SIG-M5 treated with dmso at 0.1 percent for 504 hours (cell line): ENCODE results near the gene PRDM16.
"Not testable (repeated sequence)": the region's sequence is repeated elsewhere in the genome, so short reads cannot be mapped to it uniquely, and the experiment has no call there.

ENCODE experiments used
- DNase-seq: peaks from one replicate; lab custom pipeline; 2025; ENCODE audit not compliant: unreplicated experiment; lab: John Stamatoyannopoulos, UW

The PRDM16 gene

DNA sequence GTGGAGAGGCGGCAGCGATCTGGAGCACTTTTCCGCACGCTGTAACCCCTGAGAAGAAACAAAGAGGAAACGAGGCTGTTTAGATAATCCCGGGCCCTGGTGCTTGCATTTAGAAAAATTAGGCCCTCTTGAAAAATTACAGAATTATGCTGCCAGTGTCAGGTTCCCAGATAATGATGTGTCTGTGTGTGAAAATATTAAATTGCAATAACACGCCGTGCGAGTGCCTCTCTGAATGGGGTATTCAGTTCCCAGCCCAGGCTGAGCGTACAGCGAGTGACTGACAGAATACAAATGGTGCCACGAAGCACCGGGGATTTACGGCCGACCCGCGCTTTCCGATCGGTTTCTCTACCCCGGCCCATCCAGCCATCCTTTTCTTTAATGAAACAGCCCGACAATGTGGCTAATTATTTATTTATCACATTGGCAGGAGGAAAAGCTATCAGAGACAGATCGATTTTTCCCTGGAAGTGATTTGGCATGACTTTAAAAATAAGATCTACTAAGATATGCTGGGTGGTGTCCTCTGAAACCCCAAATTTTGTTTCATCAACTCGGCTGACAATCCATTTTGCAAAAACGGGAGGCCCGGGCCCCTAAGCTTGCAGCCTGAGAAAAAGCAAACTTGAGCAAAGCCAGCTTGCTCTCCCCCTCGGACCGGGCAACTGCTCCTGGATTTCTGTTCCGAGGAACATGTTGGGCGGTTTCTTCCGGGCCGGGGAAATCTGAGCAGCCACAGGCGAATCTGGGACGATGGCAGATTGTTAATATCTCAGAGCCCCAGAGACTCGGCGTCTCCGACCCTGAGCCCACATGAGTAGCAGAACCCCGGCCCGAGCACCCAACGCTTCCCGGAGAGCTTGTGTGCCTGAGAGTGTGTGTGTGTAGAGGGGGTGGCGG, 11.3 kb downstream of the PRDM16 start:
- no peak for DNase-seq

DNA sequence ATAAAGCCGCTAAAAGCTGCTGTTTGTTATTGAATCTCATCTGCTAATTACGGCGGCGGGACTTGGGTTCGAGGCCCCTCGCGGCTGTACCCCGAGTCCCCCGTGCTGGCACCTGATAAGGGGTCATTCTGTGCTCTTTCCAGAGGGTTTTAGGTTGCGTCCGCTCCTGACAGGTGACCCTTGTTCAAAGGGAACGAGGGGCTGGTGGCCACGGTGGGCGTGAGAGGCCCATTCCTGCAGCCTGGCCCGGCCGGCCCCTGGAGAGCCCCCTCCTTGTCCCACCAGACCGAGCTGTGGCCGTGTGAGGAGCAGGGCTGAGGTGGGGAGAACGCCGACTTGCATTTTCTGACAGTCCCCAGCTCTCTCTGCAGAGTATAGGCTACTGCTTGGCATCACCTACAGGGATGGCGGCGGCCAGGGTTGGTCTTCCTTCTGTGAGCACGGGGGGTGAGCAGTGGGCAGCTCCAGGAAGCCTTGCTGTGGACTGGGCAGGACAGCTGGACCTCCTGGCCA, 12.2 kb downstream of the PRDM16 start:
- DNase-seq, result no peak

DNA sequence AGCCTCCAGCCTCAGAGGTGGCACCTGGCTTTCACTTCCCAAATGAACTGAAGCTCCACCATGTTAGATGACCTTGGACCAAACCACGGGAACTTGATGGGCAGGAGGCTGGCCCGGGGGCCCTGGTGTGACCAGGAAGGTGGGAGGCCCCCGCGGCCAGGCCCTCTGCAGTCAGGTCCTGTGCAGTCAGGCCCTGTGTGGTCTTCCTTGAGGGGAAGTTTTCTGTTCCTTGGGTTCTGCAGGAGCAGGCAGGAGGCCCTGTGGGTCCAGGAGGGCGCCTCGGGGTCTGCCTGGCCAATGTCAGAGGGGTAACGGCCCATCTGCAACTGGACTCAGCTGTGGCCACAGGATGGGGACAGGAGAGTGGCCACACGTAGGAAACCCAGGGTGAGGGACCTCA, 13.0 kb downstream of the PRDM16 start:
- no peak for DNase-seq

DNA sequence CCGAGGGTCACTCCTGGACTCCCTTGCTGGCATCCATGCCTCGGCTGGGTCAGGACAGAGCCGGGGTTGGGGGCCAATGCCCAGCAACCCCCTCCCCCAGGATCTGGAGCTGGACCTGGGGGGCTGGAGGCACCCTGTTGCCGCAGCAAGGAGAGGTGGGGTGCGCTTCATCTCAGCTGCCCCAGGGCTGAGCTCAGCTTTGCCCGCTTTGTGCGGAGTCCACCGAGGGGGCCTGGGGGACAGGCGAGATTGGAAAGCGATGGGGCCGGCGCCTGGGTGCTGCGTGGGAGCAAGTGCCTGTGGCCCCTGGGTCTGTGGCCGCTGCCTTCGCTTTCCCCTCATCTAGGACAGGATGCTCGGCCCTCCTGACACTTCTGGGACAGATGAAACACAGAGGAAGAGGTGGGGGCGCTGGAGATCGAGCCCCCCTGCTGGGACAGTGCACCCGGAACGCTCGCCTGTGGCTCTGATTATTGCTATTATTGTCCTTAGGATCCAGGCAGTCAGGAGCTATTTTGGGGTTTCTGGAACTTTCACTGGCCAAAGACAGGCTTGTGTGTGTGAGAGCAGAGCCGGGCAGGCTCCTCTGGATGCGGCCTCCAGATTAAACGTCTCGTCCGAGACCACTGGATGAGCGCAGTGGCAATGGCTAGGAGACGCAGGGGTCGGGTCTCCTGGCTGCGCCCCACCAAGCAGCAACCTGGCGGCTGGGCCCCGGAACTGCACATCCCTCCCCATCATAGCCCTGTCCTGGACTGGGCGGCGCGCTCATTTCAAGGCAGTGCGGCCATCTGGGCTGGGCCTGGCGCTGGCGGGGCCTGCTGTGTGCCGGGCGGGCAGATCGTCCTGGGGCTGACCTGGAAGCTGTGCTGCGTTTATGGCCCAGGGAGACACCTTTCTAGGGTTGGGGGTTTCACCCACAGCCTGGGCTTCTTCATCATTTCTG, 13.8 kb downstream of the PRDM16 start:
- no peak for DNase-seq

DNA sequence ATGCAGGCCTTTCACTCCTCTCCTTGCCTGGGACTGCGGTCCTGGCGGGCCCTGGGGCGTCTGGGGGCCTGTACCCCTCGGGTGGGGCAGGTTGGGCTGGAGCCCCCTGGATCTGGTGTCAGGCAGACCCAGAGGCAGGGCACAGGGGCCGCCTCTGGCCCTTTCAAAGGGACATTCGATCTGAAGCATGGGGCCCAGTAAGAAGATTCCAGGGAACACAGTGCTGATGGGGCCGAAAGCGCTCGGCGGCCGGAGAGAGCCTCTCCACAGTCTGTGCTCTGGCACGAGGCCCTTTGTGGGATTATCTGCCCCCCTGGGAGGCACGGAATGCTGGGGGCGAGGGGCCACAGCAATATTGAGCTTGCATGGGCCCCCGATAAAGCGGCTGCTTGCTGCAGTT, 15.2 kb downstream of the PRDM16 start:
- no peak for DNase-seq

DNA sequence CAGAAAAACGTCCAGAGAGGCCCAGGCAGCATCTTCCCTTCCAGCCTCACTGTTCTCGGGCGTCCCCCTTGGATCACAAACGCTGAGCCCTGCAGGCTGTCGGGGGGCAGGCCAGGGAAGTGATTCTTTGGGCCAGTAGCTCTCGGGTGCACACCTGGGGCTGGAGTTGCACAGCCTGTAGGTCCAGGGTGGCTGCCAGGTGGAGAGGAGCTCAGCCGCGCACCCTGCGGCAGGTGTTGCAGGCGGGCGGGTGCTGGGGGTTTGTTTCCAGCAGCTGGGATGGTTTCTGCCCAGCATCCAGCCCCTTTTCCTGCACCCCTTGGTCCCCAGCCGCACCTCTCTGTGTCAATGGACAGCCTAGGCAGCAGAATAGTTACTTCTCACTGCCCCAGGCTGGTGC, 15.7 kb downstream of the PRDM16 start:
- no peak for DNase-seq

DNA sequence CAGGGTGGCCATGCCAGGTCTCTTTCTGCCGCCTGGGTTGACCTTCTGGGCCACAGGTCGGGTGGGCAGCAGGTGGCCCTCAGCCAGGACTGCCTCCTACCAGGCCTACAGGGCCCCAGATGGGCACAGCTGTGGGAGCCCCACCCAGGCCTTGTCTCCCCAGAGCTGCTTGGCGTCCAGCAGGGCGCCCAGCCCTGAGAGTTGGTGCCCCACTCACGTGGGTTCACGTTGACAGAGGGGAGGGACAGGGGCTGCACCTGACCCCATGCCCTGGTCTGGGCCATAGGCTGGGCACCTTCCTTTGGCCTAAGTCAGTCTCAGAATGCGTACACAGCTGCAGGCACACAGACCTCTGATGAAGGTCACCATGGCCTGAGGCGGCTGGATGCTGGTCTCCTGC, 16.7 kb downstream of the PRDM16 start:
- no peak for DNase-seq

DNA sequence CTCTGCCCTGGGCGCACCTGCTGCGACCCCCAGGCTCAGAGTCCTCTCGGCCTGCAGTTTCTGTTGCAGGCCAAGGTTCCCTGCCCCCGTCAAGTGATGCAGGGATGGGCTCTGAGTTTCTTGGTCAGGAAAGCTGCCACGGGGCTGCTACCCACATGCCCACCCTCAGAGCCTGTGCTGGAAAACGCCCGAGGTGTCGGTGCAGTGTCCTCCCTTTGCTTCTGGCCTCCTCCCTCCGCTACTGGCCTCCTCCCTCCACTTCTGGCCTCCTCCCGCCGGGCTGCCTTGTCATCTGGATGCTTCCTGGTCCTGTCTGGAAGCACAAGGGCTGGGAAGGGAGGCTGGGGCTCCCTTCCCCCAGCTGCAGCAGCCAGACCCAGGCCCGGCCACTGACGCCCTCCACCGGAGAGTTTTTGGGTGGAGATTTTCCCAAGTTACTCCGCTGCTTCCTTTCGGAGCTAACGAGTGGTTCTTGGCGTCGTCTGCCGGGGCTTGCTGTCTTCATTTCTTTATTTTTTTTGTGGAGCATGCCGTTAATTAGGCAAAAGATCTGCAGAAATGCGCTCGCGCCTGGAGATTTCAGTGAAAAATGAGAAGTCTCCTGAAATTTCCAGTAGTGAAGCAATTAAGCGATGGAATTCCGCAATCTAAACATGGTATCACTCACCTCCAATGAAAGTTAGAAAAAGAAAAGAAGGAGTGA, 17.4 kb downstream of the PRDM16 start:
- DNase-seq, result no peak

DNA sequence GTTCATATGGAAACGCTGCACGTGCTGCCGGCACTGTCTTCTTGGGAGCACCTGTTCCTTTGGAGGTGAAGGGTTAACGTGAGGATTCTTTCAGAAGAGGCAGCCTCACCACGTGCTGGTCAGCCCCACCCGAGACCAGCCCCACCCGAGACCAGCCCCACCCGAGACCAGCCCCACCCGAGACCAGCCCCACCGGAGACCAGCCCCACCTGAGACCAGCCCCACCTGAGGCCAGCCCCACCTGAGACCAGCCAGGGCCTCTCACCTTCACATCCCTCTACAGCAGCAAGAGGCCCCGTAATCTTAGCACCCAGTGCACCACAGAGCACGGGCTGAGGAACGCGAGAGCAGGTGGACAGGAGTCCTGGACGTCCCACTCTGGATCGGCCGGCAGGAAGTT, 18.0 kb downstream of the PRDM16 start:
- no peak for DNase-seq

DNA sequence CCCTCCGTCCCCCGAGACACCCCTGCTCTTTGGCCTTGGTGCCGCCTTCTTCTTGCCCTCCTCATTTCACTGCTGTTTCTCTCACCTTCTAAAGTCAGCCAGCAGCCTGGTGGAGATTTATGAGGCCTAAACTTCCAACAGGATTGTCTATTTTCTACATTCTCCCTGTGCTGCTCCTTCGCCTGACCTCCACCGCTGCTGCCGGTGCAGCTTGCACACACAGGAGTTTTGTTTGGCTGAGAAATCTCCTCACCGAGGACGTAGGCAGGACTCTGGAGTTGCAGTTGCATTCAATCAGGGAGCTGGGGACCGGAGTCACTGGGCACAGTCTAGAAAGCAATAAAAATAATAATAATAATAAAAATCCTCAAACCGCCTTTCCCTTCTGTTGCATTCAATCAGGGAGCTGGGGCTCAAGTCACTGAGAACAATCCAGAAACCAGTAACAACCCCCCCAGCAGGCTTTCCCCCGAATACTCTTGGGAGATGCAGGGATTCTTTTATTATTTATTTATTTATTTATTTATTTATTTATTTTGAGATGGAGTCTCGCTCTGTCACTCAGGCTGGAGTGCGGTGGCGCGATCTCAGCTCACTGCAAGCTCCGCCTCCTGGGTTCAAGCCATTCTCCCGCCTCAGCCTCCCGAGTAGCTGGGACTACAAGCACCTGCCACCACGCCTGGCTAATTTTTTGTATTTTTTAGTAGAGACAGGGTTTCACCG, 19.1 kb downstream of the PRDM16 start:
- DNase-seq, result not testable (repeated sequence)

DNA sequence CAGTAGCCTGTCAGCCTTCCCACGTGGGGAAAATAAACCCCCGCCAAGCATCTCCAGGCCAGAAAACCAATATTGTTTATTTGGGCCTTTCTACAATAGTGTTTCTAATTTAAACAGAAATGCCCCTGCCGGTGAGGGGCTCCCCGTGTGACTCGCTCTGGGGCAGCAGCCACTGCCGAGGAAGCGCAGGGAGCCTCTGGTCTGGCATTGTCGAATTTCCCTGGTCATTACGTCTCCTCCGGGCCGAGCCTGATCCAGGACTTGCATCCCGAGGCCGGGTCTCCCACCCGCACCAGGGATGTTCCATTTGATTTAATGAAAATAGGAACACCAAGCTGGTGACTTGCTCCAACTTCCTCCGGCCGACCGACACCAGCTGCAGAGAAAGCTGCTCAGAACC, 20.5 kb downstream of the PRDM16 start:
- DNase-seq, result no peak

DNA sequence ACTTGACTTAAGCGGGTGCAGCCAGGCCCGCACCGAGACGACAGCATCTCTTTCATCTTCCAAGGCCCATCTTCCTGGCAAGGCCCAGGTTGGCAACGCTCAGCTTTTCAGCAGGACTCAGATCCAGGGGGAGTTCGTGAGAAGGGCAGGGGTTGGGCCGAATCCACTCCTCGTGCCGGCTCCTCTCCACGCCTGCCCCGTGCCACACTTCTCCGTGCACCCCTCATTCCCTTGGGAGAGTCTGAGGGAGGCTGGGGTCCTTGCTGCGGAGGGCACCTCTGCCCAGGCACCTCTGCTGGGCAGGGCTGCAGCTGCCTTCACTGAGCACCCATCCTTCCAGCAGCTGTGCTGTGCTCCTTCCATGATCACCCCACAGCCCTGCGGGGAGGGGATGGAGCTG, 22.3 kb downstream of the PRDM16 start:
- DNase-seq, result no peak

DNA sequence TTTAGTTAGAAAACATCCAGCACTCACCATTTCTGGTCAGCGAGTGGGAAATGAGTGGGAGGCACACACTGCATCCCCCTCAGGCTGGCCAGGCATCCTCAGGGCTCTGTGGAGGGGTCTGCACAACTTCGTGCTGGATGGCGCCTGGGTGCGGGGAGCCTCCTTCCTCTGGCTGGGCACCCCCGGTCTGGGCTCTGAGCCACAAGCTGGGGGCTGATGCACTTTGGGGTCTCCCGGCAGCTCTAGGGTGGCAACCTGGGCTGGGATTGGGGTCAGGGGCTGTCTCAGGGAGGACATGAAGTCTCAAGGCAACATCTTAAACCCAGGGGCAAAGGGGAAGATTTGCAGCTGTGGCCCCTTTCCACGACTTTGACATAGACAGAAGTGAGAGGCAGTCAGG, 23.5 kb downstream of the PRDM16 start:
- DNase-seq, result no peak

DNA sequence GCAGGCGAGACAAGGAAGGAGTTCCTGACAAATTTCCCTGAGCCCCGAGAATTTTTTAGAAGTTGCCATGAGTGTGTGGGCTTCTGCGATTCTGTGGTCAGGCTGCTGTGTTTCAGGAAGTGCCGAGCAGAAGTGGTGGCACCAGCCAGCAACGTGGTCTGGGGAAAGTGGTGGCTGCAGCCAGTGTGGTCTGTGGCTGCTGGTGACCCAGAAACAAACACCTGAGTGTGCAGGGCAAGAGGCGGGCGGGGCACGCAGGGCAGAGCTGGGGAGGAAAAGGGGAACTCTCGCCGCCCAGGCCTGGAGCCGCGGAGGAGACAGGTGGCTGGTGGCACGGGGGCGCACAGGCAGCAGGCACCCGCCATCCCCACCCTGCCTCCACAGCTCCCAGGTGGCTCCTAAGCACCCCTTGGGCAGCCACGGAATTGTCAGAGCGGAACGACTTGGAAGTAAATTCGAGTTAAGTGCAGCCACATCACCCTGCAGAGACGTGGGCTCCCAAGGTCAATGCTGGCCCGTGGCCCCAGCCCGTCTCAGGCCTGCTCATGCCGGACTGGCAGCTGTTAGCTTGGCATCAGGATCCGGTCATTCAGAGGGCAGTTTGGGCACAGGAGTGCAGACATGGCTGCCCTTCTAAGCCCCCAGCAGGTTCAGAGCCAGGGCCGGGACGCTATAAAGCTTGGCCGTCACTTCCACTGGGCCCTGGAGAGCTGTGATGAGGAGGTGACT, 25.1 kb downstream of the PRDM16 start:
- no peak for DNase-seq

DNA sequence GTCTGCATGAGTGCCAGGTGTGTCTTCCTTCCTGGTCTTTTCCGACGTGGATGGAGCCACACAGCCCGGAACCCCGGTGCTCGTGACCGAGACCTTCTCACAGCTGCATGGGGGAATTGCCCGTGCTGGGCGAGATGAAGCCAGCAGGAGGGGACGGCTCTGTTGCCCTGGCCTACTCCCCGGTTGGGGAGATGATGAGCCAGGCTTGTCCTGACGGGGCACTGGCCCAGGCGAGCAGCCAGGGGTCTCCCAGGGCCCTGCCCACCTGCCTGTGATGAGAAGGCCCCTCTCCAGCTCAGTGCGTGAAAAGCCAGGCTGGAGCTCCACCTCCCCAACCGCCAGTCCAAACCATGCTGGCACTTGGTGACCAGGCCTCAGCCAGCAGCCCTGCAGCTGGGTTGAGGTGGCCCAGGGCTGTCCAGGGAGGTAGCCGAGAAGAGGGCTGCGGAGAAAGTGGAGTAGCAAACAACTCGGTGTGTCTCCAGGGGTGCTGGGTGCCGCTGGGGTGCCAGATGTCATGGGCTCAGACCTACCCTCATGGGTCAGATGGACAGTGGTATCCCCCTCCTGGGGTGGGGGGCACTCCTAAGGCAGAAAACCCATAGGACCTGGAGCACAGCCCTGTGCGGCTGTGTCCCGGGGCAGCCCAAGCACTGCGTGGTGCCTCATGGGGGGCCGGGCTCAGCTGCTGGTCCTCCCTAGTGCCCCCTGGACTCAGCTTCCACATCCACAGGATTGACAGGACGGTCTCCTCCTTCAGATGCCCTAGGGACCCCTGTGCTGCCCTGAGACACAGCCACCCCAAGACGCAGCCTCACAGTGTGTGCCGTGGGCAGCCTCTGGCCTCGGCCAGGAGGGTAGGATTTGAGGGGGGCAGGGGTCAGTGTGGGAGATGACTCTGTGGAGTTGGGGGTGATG, 26.1 kb downstream of the PRDM16 start:
- DNase-seq, result no peak

DNA sequence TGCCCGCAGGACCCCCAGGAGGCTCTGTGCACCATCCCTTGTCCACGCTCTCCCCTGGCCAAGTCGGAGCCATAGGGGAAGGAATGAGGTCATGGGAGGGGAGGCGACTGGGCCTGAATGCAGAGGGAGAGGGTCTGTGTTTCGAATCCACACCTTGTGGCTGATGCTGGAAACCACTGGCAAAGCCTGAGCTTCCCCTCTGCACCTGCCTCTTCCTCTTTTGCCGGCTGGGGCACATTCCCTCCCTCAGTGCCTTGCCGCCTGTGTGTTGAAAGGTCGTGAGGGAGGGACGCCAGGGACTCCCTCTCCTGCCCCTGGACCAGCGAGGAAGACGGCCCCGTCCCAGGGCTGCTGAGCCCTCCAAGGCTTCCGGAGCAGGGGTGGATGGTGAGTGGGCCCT, 27.3 kb downstream of the PRDM16 start:
- DNase-seq, result no peak

DNA sequence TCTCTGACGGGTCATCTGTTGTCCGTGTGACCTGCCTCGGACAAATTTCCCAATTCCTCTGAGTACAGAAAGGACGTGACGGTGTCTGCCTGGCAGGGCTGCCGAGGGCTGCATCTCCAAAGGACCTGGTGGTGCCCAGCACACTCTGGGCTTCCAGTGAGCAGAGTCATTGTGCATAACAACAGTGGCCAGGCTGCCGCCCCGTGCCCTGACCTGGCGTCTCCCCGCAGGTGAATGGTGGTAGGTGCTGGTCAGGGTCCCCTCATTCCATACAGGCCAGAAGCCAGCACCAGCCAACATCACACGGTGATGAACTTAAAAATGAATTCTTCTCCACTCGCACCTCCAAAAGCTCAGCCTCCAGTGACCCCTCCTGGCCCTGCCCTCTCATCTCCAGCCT, 28.2 kb downstream of the PRDM16 start:
- DNase-seq, result no peak

DNA sequence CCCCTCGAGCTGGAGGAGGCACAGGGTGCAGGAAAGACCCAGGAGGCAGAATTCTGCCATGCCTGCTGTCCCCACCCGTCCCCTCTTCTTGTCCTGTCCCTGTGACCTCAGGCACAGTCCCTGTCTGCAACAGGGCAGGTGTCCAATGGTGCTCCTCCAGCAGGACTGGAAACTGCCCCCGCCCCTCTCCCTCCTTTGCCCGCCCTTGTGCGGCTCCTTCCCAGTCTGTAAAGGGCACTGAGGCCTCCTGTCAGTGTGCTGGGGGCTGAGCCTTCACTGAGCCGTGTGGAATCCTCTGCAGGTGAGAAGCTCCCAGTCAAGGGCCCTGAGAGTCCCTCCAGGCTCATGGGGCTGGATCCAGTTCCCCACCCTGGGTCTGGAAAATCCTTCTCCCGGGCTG, 28.9 kb downstream of the PRDM16 start:
- no peak for DNase-seq

DNA sequence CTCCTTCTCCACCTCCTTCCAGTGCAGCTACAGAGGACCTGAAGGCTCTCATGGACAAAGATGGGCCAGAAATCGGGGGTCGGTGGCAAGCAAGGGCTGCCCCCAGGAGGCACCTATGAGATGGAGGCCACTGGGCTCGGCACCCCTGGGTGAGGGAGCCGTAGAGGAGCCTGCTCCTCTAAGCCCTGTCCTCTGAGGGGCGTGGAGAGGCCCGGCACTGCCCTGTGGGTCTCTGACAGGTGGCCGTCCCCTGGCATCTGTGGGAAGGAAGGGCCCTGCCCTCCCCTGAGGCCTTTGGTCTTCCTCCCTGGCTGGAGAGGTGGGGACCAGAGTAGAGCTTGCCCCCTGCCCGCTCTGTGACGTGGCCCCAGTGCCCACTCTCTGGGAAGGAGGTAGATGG, 30.9 kb downstream of the PRDM16 start:
- no peak for DNase-seq
